Liver (tissue), 9 donors: ENCODE data around the gene RAB11FIP5. TPM values are rescaled to one million over a fixed set of nuclear protein-coding genes. Genes with fewer than 3 reads are reported as not detected.
A peak's percentile ranks its signal among the peaks of the same experiment; 100 is the strongest.

Experiments
- DNase-seq: peaks from one replicate; pipeline ENCODE4 v3.0.0-alpha.2; 2017; ENCODE audit warnings: low spot score
- H3K27ac ChIP-seq, 2 donors: one replicate each; pipeline ENCODE4 v1.7.0; 2013; ENCODE audit warnings: inconsistent platforms in 2 of 2, low read length in 2 of 2, control low read depth in 1 of 2, low read depth in 1 of 2, mild to moderate bottlenecking in 1 of 2
- H3K27me3 ChIP-seq, 4 donors: one replicate each; pipeline versions ENCODE4 v1.6.1 to v1.7.0; 2013; ENCODE audit warnings: low read length in 3 of 4, inconsistent platforms in 1 of 4, mild to moderate bottlenecking in 1 of 4, moderate library complexity in 1 of 4; ENCODE audit not compliant: control insufficient read depth in 4 of 4, insufficient read depth in 4 of 4
- H3K36me3 ChIP-seq, 4 donors: one replicate each; pipeline versions ENCODE4 v1.6.1 to v1.7.0; 2013; ENCODE audit warnings: low read length in 3 of 4, mild to moderate bottlenecking in 3 of 4, low read depth in 1 of 4, moderate library complexity in 1 of 4; ENCODE audit not compliant: control insufficient read depth in 4 of 4, insufficient read depth in 3 of 4
- H3K4me1 ChIP-seq, 4 donors: one replicate each; pipeline versions ENCODE4 v1.6.1 to v1.7.0; 2013; ENCODE audit warnings: low read length in 3 of 4, mild to moderate bottlenecking in 3 of 4, moderate library complexity in 1 of 4; ENCODE audit not compliant: control insufficient read depth in 4 of 4, insufficient read depth in 4 of 4
- H3K4me3 ChIP-seq, 3 donors: one replicate each; pipeline versions ENCODE4 v1.6.1 to v1.7.0; 2013; ENCODE audit warnings: low read length in 3 of 3, control low read depth in 1 of 3, low read depth in 1 of 3, mild to moderate bottlenecking in 1 of 3
- H3K9ac ChIP-seq, 2 donors: one replicate each; pipeline ENCODE4 v1.7.0; 2013; ENCODE audit warnings: low read length in 2 of 2, mild to moderate bottlenecking in 2 of 2, moderate library complexity in 2 of 2, control low read depth in 1 of 2, low read depth in 1 of 2
- H3K9me3 ChIP-seq, 4 donors: one replicate each; pipeline versions ENCODE4 v1.6.1 to v1.7.0; 2013; ENCODE audit warnings: low read length in 3 of 4; ENCODE audit not compliant: control insufficient read depth in 4 of 4
- EGR1 ChIP-seq, 2 donors: IDR thresholded peaks; 2 replicates each; pipeline ENCODE4 v1.6.1; 2016 to 2018; ENCODE audit warnings: antibody characterized with exemption in 2 of 2, low read depth in 2 of 2
- FOXA1 ChIP-seq: IDR thresholded peaks from 2 replicates; pipeline ENCODE4 v1.6.1; 2016; ENCODE audit warnings: antibody characterized with exemption
- GABPA ChIP-seq, 2 donors: IDR thresholded peaks in 1 of 2; conservative IDR thresholded peaks in 1 of 2; 2 replicates each; pipeline ENCODE4 v1.6.1; 2016; ENCODE audit warnings: antibody characterized with exemption in 2 of 2, mild to moderate bottlenecking in 1 of 2, moderate library complexity in 1 of 2
- HNF4A ChIP-seq, 2 donors: conservative IDR thresholded peaks; 2 replicates each; pipeline ENCODE4 v1.6.1; 2016; ENCODE audit warnings: antibody characterized with exemption in 2 of 2, mild to moderate bottlenecking in 2 of 2
- HNF4G ChIP-seq: IDR thresholded peaks from 2 replicates; pipeline ENCODE4 v1.6.1; 2016; ENCODE audit warnings: antibody characterized with exemption
- JUND ChIP-seq, 2 donors: IDR thresholded peaks; 2 replicates each; pipeline ENCODE4 v1.6.1; 2016; ENCODE audit warnings: antibody characterized with exemption in 2 of 2
- RXRA ChIP-seq, 2 donors: IDR thresholded peaks; 2 replicates each; pipeline ENCODE4 v1.6.1; 2017 to 2018; ENCODE audit warnings: antibody characterized with exemption in 2 of 2, mild to moderate bottlenecking in 1 of 2
- TAF1 ChIP-seq: conservative IDR thresholded peaks from 2 replicates; pipeline ENCODE4 v1.6.1; 2016; ENCODE audit warnings: antibody characterized with exemption, mild to moderate bottlenecking
- YY1 ChIP-seq: IDR thresholded peaks from 2 replicates; pipeline ENCODE4 v1.6.1; 2016; ENCODE audit warnings: antibody characterized with exemption, mild to moderate bottlenecking
- WGBS: extraction: QIAGEN DNeasy Blood & Tissue Kit; methylation state at CpG from one replicate; pipeline ENCODE4 v1.1.7; 2013; 5-methylcytosine and 5-hydroxymethylcytosine counted together
- polyA plus RNA-seq, 2 donors: library from polyadenylated mRNA; stranded (reverse) in 1 of 2; unstranded in 1 of 2; fragments of 200-250 nt in 1 of 2; fragments of >200 nt in 1 of 2; fragmentation: Nextera tagmentation in 1 of 2; extraction: Ambion mirVana in 1 of 2; gene quantifications; one replicate each; pipeline versions ENCODE4 v1.2.1 to v1.2.3, GENCODE V29; 2013 to 2015
- total RNA-seq, 2 donors: library from RNA; depleted of rRNA; stranded (reverse); fragments of >200 nt; gene quantifications; one replicate each; pipeline ENCODE4 v1.2.3, GENCODE V29; 2014
- TF ChIP-seq, protein P1 (sequence below): IDR thresholded peaks from 2 replicates; pipeline ENCODE4 v1.6.1; 2016; ENCODE audit warnings: antibody characterized with exemption
- TF ChIP-seq, protein P2 (sequence below): IDR thresholded peaks from 2 replicates; pipeline ENCODE4 v1.6.1; 2016; ENCODE audit warnings: antibody characterized with exemption
- TF ChIP-seq, protein P3 (sequence below): fragments of 150-350 bp; IDR thresholded peaks from 2 replicates; pipeline ENCODE4 v1.5.1; 2017; ENCODE audit warnings: improper control_type of control experiment, low read depth, low read length; ENCODE audit not compliant: missing input control
- TF ChIP-seq, protein P4 (sequence below): IDR thresholded peaks from 2 replicates; pipeline ENCODE4 v1.6.1; 2016; ENCODE audit warnings: antibody characterized with exemption
- donor health status: healthy.
- donor health status: healthy.
- donor health status: healthy.
- donor health status: healthy.
- donor health status: healthy.

RAB11FIP5 gene, protein sequence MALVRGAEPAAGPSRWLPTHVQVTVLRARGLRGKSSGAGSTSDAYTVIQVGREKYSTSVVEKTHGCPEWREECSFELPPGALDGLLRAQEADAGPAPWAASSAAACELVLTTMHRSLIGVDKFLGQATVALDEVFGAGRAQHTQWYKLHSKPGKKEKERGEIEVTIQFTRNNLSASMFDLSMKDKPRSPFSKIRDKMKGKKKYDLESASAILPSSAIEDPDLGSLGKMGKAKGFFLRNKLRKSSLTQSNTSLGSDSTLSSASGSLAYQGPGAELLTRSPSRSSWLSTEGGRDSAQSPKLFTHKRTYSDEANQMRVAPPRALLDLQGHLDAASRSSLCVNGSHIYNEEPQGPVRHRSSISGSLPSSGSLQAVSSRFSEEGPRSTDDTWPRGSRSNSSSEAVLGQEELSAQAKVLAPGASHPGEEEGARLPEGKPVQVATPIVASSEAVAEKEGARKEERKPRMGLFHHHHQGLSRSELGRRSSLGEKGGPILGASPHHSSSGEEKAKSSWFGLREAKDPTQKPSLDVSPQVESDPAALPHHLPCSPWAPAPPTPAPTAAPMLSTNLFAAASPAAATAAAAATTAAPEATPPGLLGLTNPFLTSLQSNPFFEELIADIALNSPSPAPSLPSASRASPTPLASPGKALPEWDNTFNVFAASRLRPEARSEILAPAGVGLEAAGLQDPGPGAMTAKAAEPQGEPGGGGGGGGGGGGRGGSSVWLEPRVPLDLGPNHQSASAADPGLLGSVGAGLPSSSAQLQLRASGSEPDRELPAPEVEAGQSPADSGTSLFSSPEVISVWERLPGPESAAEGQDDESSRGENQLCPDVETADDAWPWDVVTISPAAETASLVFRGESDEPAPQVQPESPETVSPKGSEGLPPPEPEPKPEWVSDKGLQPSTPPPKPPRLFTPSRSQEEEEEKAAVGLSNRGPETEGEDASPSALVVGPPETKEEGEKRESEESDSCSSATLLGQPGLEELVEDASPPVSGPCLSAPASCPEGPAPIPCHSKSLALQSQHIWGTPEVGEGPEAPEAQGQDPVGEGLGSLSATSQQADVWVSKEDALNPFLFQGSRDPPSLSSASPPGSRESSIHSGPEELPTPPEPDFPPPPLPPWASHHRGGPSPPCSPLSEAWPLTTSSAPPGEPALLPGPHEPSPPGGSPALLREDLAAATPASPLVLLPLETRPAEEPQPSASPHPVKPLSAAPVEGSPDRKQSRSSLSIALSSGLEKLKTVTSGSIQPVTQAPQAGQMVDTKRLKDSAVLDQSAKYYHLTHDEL (N-terminal part only)
- total RNA-seq (1 to 10 TPM; 2.8 to 8.1 TPM), polyA plus RNA-seq (1 to 10 TPM; 4.1 to 6.8 TPM)

DNA sequence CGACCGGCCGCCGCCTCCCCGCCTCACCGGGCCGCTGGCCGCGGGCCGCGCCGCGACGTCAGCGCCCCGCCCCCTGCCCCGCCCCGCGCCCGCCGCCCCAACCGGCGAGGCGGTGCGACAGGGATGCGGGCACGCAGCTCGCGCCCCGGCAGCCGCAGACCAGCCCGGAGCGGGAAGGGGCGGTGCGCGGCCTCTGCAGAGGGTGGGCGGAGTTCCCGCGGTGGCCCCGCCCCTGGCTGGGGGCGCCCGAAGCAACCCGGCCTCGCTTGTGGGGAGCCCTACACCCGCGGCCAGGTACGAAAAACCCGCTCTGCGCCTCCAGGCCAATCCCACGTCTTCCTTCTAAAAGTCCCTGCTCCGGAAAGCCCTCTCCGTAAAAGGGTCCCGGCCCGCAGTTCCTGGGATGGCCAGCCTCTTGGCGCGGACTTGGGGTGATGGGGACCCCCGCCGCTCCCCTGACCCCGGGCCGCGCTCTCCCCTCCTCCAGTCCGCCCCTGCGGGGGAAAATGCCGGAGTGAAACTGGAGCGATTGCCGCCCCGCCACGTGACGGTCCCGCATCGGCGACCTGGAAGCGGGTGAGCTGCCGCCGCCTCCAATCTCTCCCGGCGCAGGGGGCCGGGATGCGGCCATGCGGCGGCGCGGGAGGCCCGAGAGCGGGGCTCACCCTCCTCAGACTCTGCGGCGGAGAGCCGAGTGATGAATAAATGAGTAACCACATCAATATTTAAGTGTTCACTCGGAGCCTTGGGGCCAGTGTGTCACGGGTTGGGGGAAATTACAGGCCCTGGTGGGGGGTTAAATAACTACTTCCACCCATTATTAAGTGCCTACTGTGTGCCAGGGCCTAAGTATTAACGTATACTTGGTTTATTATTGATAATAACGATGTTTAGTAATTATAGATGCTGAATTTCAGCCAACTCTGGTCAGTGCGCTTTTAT, at the start of gene RAB11FIP5:
TSS of gene RAB11FIP5 (minus strand) at position 36 of the 942 bp plus-strand sequence. CDS start 171 bp downstream, outside the sequence.
- DNase-seq, result peak; percentile 71
- Histone ChIP-seq H3K9me3 (no peaks in the 10 kb centered on the region), H3K4me3 (peak within 1 kb of the TSS; percentile 64 to 87 (median 78)), H3K36me3 (no peaks in the 10 kb centered on the region), H3K4me1 (peaks cover 2 to 13% (median 11%) of the 10 kb centered on the region in 4 donors), H3K9ac (peak within 1 kb of the TSS; percentile 47 to 70), H3K27me3 (no peaks in the 10 kb centered on the region), H3K27ac (peak within 1 kb of the TSS; percentile 73 to 77)
- TF ChIP-seq YY1 (no peak), HNF4A (conservative IDR thresholded peaks at IDR 0.05) (no peak), EGR1 (IDR thresholded peaks at IDR 0.05; ENCODE audit: low read depth in 2 of 2) (no peak), HNF4G (no peak), FOXA1 (no peak), TAF1 (no peak), RXRA (IDR thresholded peaks at IDR 0.05) (no peak), JUND (IDR thresholded peaks at IDR 0.05) (no peak), GABPA (IDR thresholded peaks at IDR 0.05 in 1 of 2, conservative IDR thresholded peaks at IDR 0.05 in 1 of 2) (no peak)
- TF ChIP-seq, protein P1, sequence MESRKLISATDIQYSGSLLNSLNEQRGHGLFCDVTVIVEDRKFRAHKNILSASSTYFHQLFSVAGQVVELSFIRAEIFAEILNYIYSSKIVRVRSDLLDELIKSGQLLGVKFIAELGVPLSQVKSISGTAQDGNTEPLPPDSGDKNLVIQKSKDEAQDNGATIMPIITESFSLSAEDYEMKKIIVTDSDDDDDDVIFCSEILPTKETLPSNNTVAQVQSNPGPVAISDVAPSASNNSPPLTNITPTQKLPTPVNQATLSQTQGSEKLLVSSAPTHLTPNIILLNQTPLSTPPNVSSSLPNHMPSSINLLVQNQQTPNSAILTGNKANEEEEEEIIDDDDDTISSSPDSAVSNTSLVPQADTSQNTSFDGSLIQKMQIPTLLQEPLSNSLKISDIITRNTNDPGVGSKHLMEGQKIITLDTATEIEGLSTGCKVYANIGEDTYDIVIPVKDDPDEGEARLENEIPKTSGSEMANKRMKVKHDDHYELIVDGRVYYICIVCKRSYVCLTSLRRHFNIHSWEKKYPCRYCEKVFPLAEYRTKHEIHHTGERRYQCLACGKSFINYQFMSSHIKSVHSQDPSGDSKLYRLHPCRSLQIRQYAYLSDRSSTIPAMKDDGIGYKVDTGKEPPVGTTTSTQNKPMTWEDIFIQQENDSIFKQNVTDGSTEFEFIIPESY, result no peak
- TF ChIP-seq, protein P2, sequence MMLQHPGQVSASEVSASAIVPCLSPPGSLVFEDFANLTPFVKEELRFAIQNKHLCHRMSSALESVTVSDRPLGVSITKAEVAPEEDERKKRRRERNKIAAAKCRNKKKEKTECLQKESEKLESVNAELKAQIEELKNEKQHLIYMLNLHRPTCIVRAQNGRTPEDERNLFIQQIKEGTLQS, result no peak
- TF ChIP-seq, protein P3, sequence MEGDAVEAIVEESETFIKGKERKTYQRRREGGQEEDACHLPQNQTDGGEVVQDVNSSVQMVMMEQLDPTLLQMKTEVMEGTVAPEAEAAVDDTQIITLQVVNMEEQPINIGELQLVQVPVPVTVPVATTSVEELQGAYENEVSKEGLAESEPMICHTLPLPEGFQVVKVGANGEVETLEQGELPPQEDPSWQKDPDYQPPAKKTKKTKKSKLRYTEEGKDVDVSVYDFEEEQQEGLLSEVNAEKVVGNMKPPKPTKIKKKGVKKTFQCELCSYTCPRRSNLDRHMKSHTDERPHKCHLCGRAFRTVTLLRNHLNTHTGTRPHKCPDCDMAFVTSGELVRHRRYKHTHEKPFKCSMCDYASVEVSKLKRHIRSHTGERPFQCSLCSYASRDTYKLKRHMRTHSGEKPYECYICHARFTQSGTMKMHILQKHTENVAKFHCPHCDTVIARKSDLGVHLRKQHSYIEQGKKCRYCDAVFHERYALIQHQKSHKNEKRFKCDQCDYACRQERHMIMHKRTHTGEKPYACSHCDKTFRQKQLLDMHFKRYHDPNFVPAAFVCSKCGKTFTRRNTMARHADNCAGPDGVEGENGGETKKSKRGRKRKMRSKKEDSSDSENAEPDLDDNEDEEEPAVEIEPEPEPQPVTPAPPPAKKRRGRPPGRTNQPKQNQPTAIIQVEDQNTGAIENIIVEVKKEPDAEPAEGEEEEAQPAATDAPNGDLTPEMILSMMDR, result no peak
- TF ChIP-seq, protein P4, sequence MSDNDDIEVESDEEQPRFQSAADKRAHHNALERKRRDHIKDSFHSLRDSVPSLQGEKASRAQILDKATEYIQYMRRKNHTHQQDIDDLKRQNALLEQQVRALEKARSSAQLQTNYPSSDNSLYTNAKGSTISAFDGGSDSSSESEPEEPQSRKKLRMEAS, result no peak
- 2% methylated on average over 93 of the region's 93 CpGs for WGBS
